Thoracic aorta (tissue), 2 donors: ENCODE results near the gene FGGY. TPM values are rescaled to one million over a fixed set of nuclear protein-coding genes. Genes with fewer than 3 reads are reported as not detected.

Experiments used
- ATAC-seq: fragments of 150-250 bp; one replicate; pipeline ENCODE4 v1.8.0; 2017; ENCODE audit warnings: low read depth; ENCODE audit not compliant: insufficient number of reproducible peaks, low FRiP score
- DNase-seq: peaks from one replicate; pipeline ENCODE4 v3.0.0-alpha.2; 2020; ENCODE audit warnings: low spot score
- H3K27ac ChIP-seq, 2 donors: fragments of 200-600 bp; sonication (generic); 1 replicate in 1 of 2; 2 replicates in 1 of 2; pipeline ENCODE4 v1.5.1; 2016; ENCODE audit warnings: mild to moderate bottlenecking in 2 of 2, moderate library complexity in 2 of 2
- H3K27me3 ChIP-seq: fragments of 200-600 bp; sonication (generic); replicated peaks from 2 replicates; pipeline ENCODE4 v1.6.0; 2016; ENCODE audit warnings: mild to moderate bottlenecking; ENCODE audit not compliant: insufficient read depth
- H3K36me3 ChIP-seq: fragments of 200-600 bp; sonication (generic); one replicate; pipeline ENCODE4 v1.5.1; 2016
- H3K4me1 ChIP-seq, 2 donors: fragments of 200-600 bp; sonication (generic); 1 replicate in 1 of 2; 2 replicates in 1 of 2; pipeline versions ENCODE4 v1.5.1 to v1.6.0; 2016; ENCODE audit warnings: low read depth in 2 of 2, mild to moderate bottlenecking in 1 of 2; ENCODE audit not compliant: control insufficient read depth in 1 of 2
- H3K4me3 ChIP-seq: fragments of 200-600 bp; sonication (generic); 2 replicates; pipeline ENCODE4 v1.5.1; 2016; ENCODE audit warnings: mild to moderate bottlenecking
- H3K9me3 ChIP-seq: fragments of 200-600 bp; sonication (generic); 2 replicates; pipeline ENCODE4 v1.5.1; 2016
- total RNA-seq, 2 donors: library from RNA; depleted of rRNA; stranded (reverse); fragments of >200 nt; gene quantifications; one replicate each; pipeline versions ENCODE4 v1.1.0 to v1.2.3, GENCODE V29; 2016
- TF ChIP-seq, protein P1 (sequence below): fragments of 200-600 bp; sonication (generic); IDR thresholded peaks from one replicate; pipeline ENCODE4 v1.5.1; 2019; ENCODE audit warnings: antibody characterized with exemption

The FGGY gene
- total RNA-seq, 2 donors from 2014 or later = 6.5 to 9.9 TPM

DNA sequence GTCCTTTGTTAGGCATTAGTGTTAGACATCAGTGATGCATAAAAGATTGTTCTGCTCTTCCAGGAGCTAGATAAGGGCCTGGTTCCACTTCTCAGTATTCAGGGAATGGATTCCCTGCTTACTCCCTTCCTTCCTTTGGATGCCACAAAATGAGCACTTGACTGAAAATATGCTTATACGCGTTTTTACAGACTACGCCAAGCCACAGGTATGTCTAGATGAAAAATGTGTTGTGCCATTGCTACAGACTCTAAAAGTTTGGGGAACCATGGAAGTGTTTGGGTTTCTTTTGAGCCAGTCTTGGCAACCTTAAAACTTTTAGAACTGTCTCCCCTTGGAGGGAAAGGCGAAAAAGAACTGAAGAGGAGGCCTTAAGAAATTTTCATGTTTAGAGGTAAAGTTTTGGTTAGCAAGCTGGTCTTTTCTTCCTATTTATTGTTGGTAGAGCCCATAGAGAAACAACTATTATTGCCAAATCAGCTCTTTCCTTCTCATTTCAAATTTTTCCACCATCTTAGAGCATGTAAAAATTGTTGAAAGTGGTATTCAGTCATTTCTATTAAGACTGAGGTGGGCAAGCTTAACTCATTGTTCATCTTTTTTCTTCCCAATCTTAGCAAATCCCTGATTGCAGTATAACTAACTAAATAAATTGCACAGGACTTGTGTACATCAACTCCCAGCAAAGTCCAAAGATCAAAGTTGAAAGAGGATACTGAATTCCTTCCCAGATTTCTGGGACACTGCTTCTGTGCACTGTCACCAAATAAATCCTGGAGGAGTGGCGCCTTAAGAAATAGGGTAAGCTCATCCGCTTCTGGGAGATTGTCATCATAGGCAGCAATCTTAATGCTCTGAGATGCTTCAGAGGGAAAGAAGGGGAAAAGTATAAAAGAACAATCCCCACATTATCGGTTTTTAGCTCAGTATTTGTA, 18.9 kb downstream of the FGGY start:
- Histone ChIP-seq H3K4me1 (peaks cover 0 to 29% of the 10 kb centered on the region in 2 donors), H3K4me3 (peak overlapping the region; percentile 61), H3K36me3 (no peaks in the 10 kb centered on the region), H3K27me3 (no peaks in the 10 kb centered on the region), H3K9me3 (no peaks in the 10 kb centered on the region), H3K27ac (peak overlapping the region; percentile 50 to 72)
- TF ChIP-seq, protein P1, sequence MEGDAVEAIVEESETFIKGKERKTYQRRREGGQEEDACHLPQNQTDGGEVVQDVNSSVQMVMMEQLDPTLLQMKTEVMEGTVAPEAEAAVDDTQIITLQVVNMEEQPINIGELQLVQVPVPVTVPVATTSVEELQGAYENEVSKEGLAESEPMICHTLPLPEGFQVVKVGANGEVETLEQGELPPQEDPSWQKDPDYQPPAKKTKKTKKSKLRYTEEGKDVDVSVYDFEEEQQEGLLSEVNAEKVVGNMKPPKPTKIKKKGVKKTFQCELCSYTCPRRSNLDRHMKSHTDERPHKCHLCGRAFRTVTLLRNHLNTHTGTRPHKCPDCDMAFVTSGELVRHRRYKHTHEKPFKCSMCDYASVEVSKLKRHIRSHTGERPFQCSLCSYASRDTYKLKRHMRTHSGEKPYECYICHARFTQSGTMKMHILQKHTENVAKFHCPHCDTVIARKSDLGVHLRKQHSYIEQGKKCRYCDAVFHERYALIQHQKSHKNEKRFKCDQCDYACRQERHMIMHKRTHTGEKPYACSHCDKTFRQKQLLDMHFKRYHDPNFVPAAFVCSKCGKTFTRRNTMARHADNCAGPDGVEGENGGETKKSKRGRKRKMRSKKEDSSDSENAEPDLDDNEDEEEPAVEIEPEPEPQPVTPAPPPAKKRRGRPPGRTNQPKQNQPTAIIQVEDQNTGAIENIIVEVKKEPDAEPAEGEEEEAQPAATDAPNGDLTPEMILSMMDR = no peak
- no peak for ATAC-seq
- no peak for DNase-seq

DNA sequence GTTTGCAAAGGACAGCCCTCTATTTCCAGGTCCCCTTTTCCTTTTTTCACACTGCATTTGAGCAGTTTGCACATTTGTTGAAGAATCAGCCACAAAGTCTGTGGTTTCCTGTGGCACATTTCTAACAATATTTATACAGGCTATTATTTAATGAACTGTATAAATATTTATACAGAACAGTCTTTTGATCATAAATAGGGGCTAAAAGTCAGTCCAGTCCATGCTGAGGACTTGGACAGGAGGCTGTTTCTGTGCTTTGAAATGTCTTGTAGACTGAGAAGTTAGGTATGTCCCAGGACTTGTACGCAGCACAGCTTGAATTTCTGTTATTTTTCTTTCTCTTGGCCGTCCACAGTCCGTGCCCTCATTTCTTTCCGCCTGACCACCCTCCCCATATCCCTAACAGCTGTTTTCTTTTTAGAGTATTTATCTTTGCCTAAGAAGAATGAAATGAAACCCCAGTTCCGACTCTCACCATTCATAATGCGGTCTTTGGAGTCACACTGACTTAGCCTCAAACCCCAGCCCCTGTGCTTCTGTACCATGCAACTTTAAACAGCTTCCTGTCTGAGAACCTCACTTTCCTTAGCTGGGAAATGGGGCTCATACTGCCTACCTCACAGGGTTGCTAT, 19.7 kb downstream of the FGGY start:
- H3K4me1 ChIP-seq = peaks cover 0 to 29% of the 10 kb centered on the region in 2 donors
- no peaks in the 10 kb centered on the region for H3K9me3 ChIP-seq
- H3K4me3 ChIP-seq = peak overlapping the region; percentile 61
- DNase-seq (no peak), ATAC-seq (no peak)
- no peaks in the 10 kb centered on the region for H3K27me3 ChIP-seq
- H3K36me3 ChIP-seq = no peaks in the 10 kb centered on the region
- TF ChIP-seq, protein P1 = no peak
- peak overlapping the region; percentile 50 to 72 for H3K27ac ChIP-seq

DNA sequence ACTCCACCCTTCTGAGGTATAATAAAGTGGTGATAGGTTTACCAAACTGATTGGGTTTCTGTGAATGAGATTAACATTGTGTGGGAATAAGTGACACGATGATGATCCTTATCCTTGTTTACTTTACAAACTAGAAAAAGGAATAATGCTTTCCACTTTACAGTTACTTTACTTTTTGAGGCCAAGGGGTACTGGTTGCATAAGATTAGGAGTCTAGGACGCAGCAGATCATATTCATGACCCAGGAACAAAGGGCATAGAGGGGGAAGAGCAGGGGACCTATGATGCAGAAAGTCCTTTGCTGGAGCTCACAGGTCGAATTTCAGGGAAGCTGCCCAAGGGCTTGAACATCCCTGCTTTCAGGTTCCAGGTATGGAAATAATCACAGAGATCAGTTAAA, 20.4 kb downstream of the FGGY start:
- Histone ChIP-seq H3K9me3 (no peaks in the 10 kb centered on the region), H3K27me3 (no peaks in the 10 kb centered on the region), H3K27ac (peak overlapping the region; percentile 50 to 72), H3K36me3 (no peaks in the 10 kb centered on the region), H3K4me1 (peaks cover 0 to 29% of the 10 kb centered on the region in 2 donors), H3K4me3 (peak overlapping the region; percentile 61)
- ATAC-seq (no peak), DNase-seq (no peak)
- TF ChIP-seq, protein P1 = no peak

DNA sequence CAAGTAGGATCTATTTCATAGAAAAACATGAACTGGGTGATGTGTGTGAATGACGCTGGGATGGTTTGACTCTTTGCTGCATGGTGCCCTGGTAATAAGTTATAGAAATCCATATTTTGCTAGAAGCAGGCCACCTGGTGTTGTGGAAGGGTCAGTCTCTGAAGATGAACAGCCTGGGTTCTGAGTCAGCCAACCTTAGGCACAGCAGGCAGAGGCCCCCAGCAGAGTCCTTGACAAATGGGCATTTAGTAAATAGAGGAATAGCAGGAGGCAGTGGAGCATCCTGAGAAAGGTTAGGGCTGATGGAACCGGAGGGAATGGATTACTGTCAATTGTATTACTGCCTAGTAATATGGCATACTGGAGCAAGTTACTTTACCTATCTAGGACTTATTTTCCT, 20.9 kb downstream of the FGGY start:
- Histone ChIP-seq H3K9me3 (no peaks in the 10 kb centered on the region), H3K4me1 (peaks cover 0 to 29% of the 10 kb centered on the region in 2 donors), H3K36me3 (no peaks in the 10 kb centered on the region), H3K4me3 (no peak overlapping the region), H3K27ac (no peak overlapping the region), H3K27me3 (no peaks in the 10 kb centered on the region)
- DNase-seq (no peak), ATAC-seq (no peak)
- TF ChIP-seq, protein P1 = no peak

DNA sequence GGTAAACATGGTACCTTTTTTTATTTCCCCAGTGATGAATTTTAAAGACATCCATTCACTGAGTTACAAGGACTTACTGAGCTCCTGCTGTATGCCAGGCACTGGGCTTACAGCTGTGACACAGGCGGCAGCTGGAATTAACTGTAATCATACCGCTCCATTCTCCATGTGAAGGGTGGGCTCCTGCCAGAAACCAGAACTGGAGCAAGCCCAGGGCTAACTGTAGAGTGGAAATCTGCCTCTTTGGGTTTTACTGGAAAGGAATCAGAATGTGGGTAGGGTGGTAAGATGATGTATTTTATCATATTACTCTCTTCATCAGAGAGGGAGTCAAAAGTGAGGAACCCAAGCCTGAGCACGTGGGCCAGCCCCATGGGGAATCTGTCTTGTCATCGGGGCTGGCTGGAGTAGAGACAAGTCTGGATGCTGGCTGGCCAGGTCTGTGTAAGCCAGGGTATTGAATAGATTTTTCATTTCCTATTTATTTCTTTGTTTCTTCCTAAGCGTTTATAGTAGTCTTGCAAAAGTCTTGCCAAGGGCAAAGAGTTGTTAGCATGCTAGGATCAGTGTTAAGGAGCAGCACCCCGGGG, 21.5 kb downstream of the FGGY start:
- ATAC-seq (no peak), DNase-seq (no peak)
- peaks cover 0 to 29% of the 10 kb centered on the region in 2 donors for H3K4me1 ChIP-seq
- H3K27me3 ChIP-seq = no peaks in the 10 kb centered on the region
- TF ChIP-seq, protein P1 = no peak
- no peaks in the 10 kb centered on the region for H3K36me3 ChIP-seq
- no peak overlapping the region for H3K4me3 ChIP-seq
- H3K9me3 ChIP-seq = no peaks in the 10 kb centered on the region
- H3K27ac ChIP-seq = no peak overlapping the region
